AG08395 (cell line): ENCODE results near the gene ALDH1L1.
A peak's percentile ranks its signal among the peaks of the same experiment; 100 is the strongest.
"Not testable (repeated sequence)": the region's sequence is repeated elsewhere in the genome, so short reads cannot be mapped to it uniquely, and the experiment has no call there.

Experiments
- DNase-seq: peaks from one replicate; pipeline ENCODE4 v3.0.0; 2012; ENCODE audit warnings: mixed read lengths, low spot score

The ALDH1L1 gene

GRCh38 chr3:126082362-126083137 is 97.8 kb downstream of the ALDH1L1 start:
- DNase-seq, result no peak

GRCh38 chr3:126081618-126082361 is 98.6 kb downstream of the ALDH1L1 start:
- peak; percentile 58 for DNase-seq

GRCh38 chr3:126080970-126081369 is 99.4 kb downstream of the ALDH1L1 start:
- no peak for DNase-seq

GRCh38 chr3:126078866-126079265 is 101.5 kb downstream of the ALDH1L1 start:
- no peak for DNase-seq

- DNase-seq, result no peak
Observed at GRCh38 chr3:126077754-126078153, 102.6 kb downstream of the ALDH1L1 start.

GRCh38 chr3:126076140-126076539 is 104.2 kb downstream of the ALDH1L1 start:
- no peak for DNase-seq

GRCh38 chr3:126070146-126070545 is 110.2 kb downstream of the ALDH1L1 start:
- no peak for DNase-seq

GRCh38 chr3:126067959-126068358 is 112.4 kb downstream of the ALDH1L1 start:
- DNase-seq, result no peak

GRCh38 chr3:126066676-126067075 is 113.7 kb downstream of the ALDH1L1 start:
- DNase-seq, result not testable (repeated sequence)

GRCh38 chr3:126065876-126066275 is 114.5 kb downstream of the ALDH1L1 start:
- DNase-seq, result no peak

GRCh38 chr3:126064627-126065258 is 115.6 kb downstream of the ALDH1L1 start:
- DNase-seq, result no peak

GRCh38 chr3:126063358-126063965 is 116.9 kb downstream of the ALDH1L1 start:
- DNase-seq, result no peak

- DNase-seq, result no peak
Observed at GRCh38 chr3:126061301-126062032, 118.9 kb downstream of the ALDH1L1 start.

- DNase-seq, result no peak
Observed at GRCh38 chr3:126060613-126061145, 119.7 kb downstream of the ALDH1L1 start.

- no peak for DNase-seq
Observed at GRCh38 chr3:126058666-126059065, 121.7 kb downstream of the ALDH1L1 start.

- DNase-seq, result no peak
Observed at GRCh38 chr3:126057936-126058335, 122.5 kb downstream of the ALDH1L1 start.

GRCh38 chr3:126057501-126057819 is 122.9 kb downstream of the ALDH1L1 start:
- no peak for DNase-seq

GRCh38 chr3:126056681-126057500 is 123.5 kb downstream of the ALDH1L1 start:
- DNase-seq, result no peak

GRCh38 chr3:126056088-126056487 is 124.3 kb downstream of the ALDH1L1 start:
- DNase-seq, result no peak

- no peak for DNase-seq
Observed at GRCh38 chr3:126054870-126055269, 125.5 kb downstream of the ALDH1L1 start.
